Keratinocyte (primary cell): Measurements from ENCODE around the gene ARG1. TPM values are rescaled to one million over a fixed set of nuclear protein-coding genes. Genes with fewer than 3 reads are reported as not detected.

Experiments
- DNase-seq: peaks from one replicate; pipeline ENCODE4 v3.0.0-alpha.2; 2011; ENCODE audit warnings: low read depth, missing footprints, low spot score
- FAIRE-seq: peaks from 2 replicates; lab custom pipeline; 2011; peaks lifted over from hg19 to GRCh38; lab: Jason Lieb, UNC
- H2AFZ ChIP-seq: 2 replicates; pipeline ENCODE4 v1.6.0; 2012; ENCODE audit warnings: low read length, control low read depth, inconsistent platforms; ENCODE audit not compliant: control insufficient read depth
- H3K27ac ChIP-seq: 2 replicates; pipeline ENCODE4 v1.5.1; 2011; ENCODE audit warnings: low read length; ENCODE audit not compliant: control insufficient read depth, insufficient read depth
- H3K27me3 ChIP-seq: 3 replicates; pipeline ENCODE4 v1.6.0; 2011; ENCODE audit warnings: low read length; ENCODE audit not compliant: control insufficient read depth, insufficient read depth; ENCODE audit errors: extremely low read depth
- H3K36me3 ChIP-seq, 2 experiments: 2 replicates in 1 of 2; 3 replicates in 1 of 2; pipeline ENCODE4 v1.5.1; 2011; ENCODE audit warnings: low read length in 2 of 2, mild to moderate bottlenecking in 1 of 2; ENCODE audit not compliant: control insufficient read depth in 2 of 2, insufficient read depth in 2 of 2; ENCODE audit errors: extremely low read depth in 1 of 2
- H3K4me1 ChIP-seq: 3 replicates; pipeline ENCODE4 v1.5.1; 2011; ENCODE audit warnings: low read length; ENCODE audit not compliant: control insufficient read depth, insufficient read depth; ENCODE audit errors: extremely low read depth
- H3K4me2 ChIP-seq: 3 replicates; pipeline ENCODE4 v1.6.0; 2011; ENCODE audit warnings: low read depth, low read length; ENCODE audit not compliant: control insufficient read depth, insufficient read depth; ENCODE audit errors: extremely low read depth
- H3K4me3 ChIP-seq, 3 experiments: fragments of 200-600 bp in 1 of 3; sonication (generic) in 1 of 3; 2 replicates in 2 of 3; 3 replicates in 1 of 3; pipeline ENCODE4 v1.5.1; 2011 to 2016; ENCODE audit warnings: low read length in 3 of 3, mild to moderate bottlenecking in 3 of 3, control low read depth in 2 of 3, inconsistent platforms in 1 of 3, low read depth in 1 of 3, mixed read lengths in 1 of 3, mixed run types in 1 of 3, moderate library complexity in 1 of 3; ENCODE audit not compliant: control insufficient read depth in 2 of 3, insufficient read depth in 2 of 3; ENCODE audit errors: extremely low read depth in 1 of 3
- H3K79me2 ChIP-seq: 2 replicates; pipeline ENCODE4 v1.6.0; 2012; ENCODE audit warnings: low read length; ENCODE audit not compliant: control insufficient read depth, insufficient read depth
- H3K9ac ChIP-seq: 3 replicates; pipeline ENCODE4 v1.6.0; 2011; ENCODE audit warnings: low read length; ENCODE audit not compliant: control insufficient read depth, insufficient read depth; ENCODE audit errors: extremely low read depth
- H3K9me1 ChIP-seq: 3 replicates; pipeline ENCODE4 v1.6.0; 2011; ENCODE audit warnings: low read length; ENCODE audit not compliant: control insufficient read depth, insufficient read depth; ENCODE audit errors: extremely low read depth
- H3K9me3 ChIP-seq: 2 replicates; pipeline ENCODE4 v1.5.1; 2012; ENCODE audit warnings: low read depth, low read length; ENCODE audit not compliant: control insufficient read depth
- H4K20me1 ChIP-seq: 3 replicates; pipeline ENCODE4 v1.6.0; 2011; ENCODE audit warnings: low read length; ENCODE audit not compliant: control insufficient read depth, insufficient read depth; ENCODE audit errors: extremely low read depth
- CTCF ChIP-seq, 3 experiments: IDR thresholded peaks in 1 of 3; conservative IDR thresholded peaks in 1 of 3; optimal IDR thresholded peaks in 1 of 3; 2 replicates in 2 of 3; 3 replicates in 1 of 3; pipeline versions ENCODE3 to v1.5.1; 2011; ENCODE audit warnings: low read length in 3 of 3, mild to moderate bottlenecking in 3 of 3, moderate library complexity in 2 of 3, control low read depth in 1 of 3, inconsistent platforms in 1 of 3; ENCODE audit not compliant: insufficient read depth in 2 of 3; ENCODE audit errors: extremely low read depth in 1 of 3
- EZH2 ChIP-seq: IDR thresholded peaks from one replicate; pipeline ENCODE4 v1.6.1; 2012; ENCODE audit warnings: inconsistent platforms, mild to moderate bottlenecking, low read length, moderate library complexity
- dilution Hi-C: fragments of 300-500 bp; cut with MboI; formaldehyde crosslinking; loops from one replicate; pipeline ENCODE4 v1.7.0; 2020; ENCODE audit warnings: low sequenced_read_pairs; ENCODE audit not compliant: extremely low pct_ligation_motif_present
- polyA plus RNA-seq, 5 experiments: library from polyadenylated mRNA; depleted of rRNA in 3 of 5; stranded (reverse) in 3 of 5; stranded (forward) in 1 of 5; unstranded in 1 of 5; fragments of >200 nt; gene quantifications; 1 replicate in 1 of 5; 2 replicates in 3 of 5; 3 replicates in 1 of 5; pipeline versions ENCODE4 v1.2.1 to v1.2.3, GENCODE V29; 2011 to 2012; ENCODE audit warnings: missing spikeins in 2 of 5, low read depth in 1 of 5, low replicate concordance in 1 of 5

The ARG1 gene
- polyA plus RNA-seq, 1 donor (not counting 4 experiments of a cell fraction or from before 2014, with no cell fraction given), result 0.13 TPM

GRCh38 chr6:131549811-131550210 lies 23.2 kb upstream of the ARG1 start:
- Histone ChIP-seq H3K9me3 (no peaks in the 10 kb centered on the region), H3K9me1 (no peaks in the 10 kb centered on the region), H3K4me3 (no peak overlapping the region), H3K27ac (no peak overlapping the region), H3K4me2 (no peak overlapping the region), H3K9ac (no peak overlapping the region), H3K4me1 (no peaks in the 10 kb centered on the region), H2AFZ (no peak overlapping the region), H3K36me3 (no peaks in the 10 kb centered on the region), H3K79me2 (no peaks in the 10 kb centered on the region), H4K20me1 (no peaks in the 10 kb centered on the region), H3K27me3 (no peaks in the 10 kb centered on the region)
- DNase-seq, result no peak
- no peak for TF ChIP-seq CTCF (optimal IDR thresholded peaks at IDR 0.05 in 1 of 3, IDR thresholded peaks at IDR 0.05 in 1 of 3, conservative IDR thresholded peaks at IDR 0.05 in 1 of 3; ENCODE audit: extremely low read depth in 1 of 3, insufficient read depth in 2 of 3, low read length in 3 of 3)
- TF ChIP-seq EZH2, result no peak
- dilution Hi-C loops, result no loop called here
- no peak for FAIRE-seq

GRCh38 chr6:131551902-131552301 lies 21.1 kb upstream of the ARG1 start:
- H3K27ac ChIP-seq, result no peak overlapping the region
- H3K27me3 ChIP-seq, result no peaks in the 10 kb centered on the region
- TF ChIP-seq EZH2, result no peak
- TF ChIP-seq CTCF (optimal IDR thresholded peaks at IDR 0.05 in 1 of 3, IDR thresholded peaks at IDR 0.05 in 1 of 3, conservative IDR thresholded peaks at IDR 0.05 in 1 of 3; ENCODE audit: extremely low read depth in 1 of 3, insufficient read depth in 2 of 3, low read length in 3 of 3), result no peak
- DNase-seq (no peak), FAIRE-seq (no peak)
- H3K4me3 ChIP-seq, result no peak overlapping the region
- no peaks in the 10 kb centered on the region for H3K4me1 ChIP-seq
- no peak overlapping the region for H3K9ac ChIP-seq
- H3K79me2 ChIP-seq, result no peaks in the 10 kb centered on the region
- H3K4me2 ChIP-seq, result no peak overlapping the region
- no peaks in the 10 kb centered on the region for H3K9me3 ChIP-seq
- dilution Hi-C loops, result no loop called here
- no peaks in the 10 kb centered on the region for H3K9me1 ChIP-seq
- H3K36me3 ChIP-seq, result no peaks in the 10 kb centered on the region
- no peak overlapping the region for H2AFZ ChIP-seq
- H4K20me1 ChIP-seq, result no peaks in the 10 kb centered on the region
